Astrocyte (in vitro differentiated cells and primary cell): ENCODE results near the gene SLC26A2. TPM values are rescaled to one million over a fixed set of nuclear protein-coding genes. Genes with fewer than 3 reads are reported as not detected.
A peak's percentile ranks its signal among the peaks of the same experiment; 100 is the strongest.

Source experiments
- DNase-seq: peaks from one replicate; pipeline ENCODE4 v3.0.0-alpha.2; 2010; ENCODE audit warnings: low read depth
- FAIRE-seq: peaks from 2 replicates; lab custom pipeline; 2011; peaks lifted over from hg19 to GRCh38; lab: Jason Lieb, UNC
- H2AFZ ChIP-seq: 2 replicates; pipeline ENCODE4 v1.6.0; 2012; ENCODE audit warnings: low read depth, low read length, inconsistent platforms
- H3K27ac ChIP-seq: 2 replicates; pipeline ENCODE4 v1.5.1; 2011; ENCODE audit warnings: low read depth, low read length, inconsistent platforms
- H3K27me3 ChIP-seq: 2 replicates; pipeline ENCODE4 v1.6.0; 2011; ENCODE audit warnings: low read length, inconsistent platforms; ENCODE audit not compliant: insufficient read depth
- H3K36me3 ChIP-seq: 2 replicates; pipeline ENCODE4 v1.5.1; 2011; ENCODE audit warnings: low read length, inconsistent platforms; ENCODE audit not compliant: insufficient read depth
- H3K4me1 ChIP-seq: 2 replicates; pipeline ENCODE4 v1.5.1; 2011; ENCODE audit warnings: low read length, inconsistent platforms; ENCODE audit not compliant: insufficient read depth
- H3K4me2 ChIP-seq: 2 replicates; pipeline ENCODE4 v1.6.0; 2012; ENCODE audit warnings: low read length, inconsistent platforms
- H3K4me3 ChIP-seq: 2 replicates; pipeline ENCODE4 v1.5.1; 2011; ENCODE audit warnings: low read depth, mild to moderate bottlenecking, low read length, inconsistent platforms; ENCODE audit not compliant: insufficient read depth
- H3K79me2 ChIP-seq: 2 replicates; pipeline ENCODE4 v1.6.0; 2012; ENCODE audit warnings: mild to moderate bottlenecking, low read length, inconsistent platforms; ENCODE audit not compliant: insufficient read depth
- H3K9ac ChIP-seq: 2 replicates; pipeline ENCODE4 v1.6.0; 2012; ENCODE audit warnings: mild to moderate bottlenecking, low read length, inconsistent platforms
- H3K9me3 ChIP-seq: 2 replicates; pipeline ENCODE4 v1.5.1; 2012; ENCODE audit warnings: low read depth, mild to moderate bottlenecking, low read length, inconsistent platforms; ENCODE audit not compliant: insufficient read depth
- H4K20me1 ChIP-seq: 2 replicates; pipeline ENCODE4 v1.6.0; 2012; ENCODE audit warnings: low read length, inconsistent platforms; ENCODE audit not compliant: insufficient read depth
- H3K27ac Mint-ChIP-seq: one replicate; pipeline ENCODE4 v1.8.0; 2021; ENCODE audit warnings: mild to moderate bottlenecking, mixed read lengths; ENCODE audit not compliant: unreplicated experiment
- H3K27me3 Mint-ChIP-seq: one replicate; pipeline ENCODE4 v1.8.0; 2021; ENCODE audit warnings: low read depth, mixed read lengths; ENCODE audit not compliant: unreplicated experiment
- H3K36me3 Mint-ChIP-seq: one replicate; pipeline ENCODE4 v1.8.0; 2021; ENCODE audit warnings: low read depth, mixed read lengths; ENCODE audit not compliant: unreplicated experiment
- H3K4me1 Mint-ChIP-seq: one replicate; pipeline ENCODE4 v1.8.0; 2021; ENCODE audit warnings: low read depth, mixed read lengths; ENCODE audit not compliant: unreplicated experiment
- H3K4me3 Mint-ChIP-seq: one replicate; pipeline ENCODE4 v1.8.0; 2021; ENCODE audit warnings: mild to moderate bottlenecking, moderate library complexity, mixed read lengths; ENCODE audit not compliant: unreplicated experiment
- H3K9me3 Mint-ChIP-seq: one replicate; pipeline ENCODE4 v1.8.0; 2021; ENCODE audit warnings: mild to moderate bottlenecking, mixed read lengths; ENCODE audit not compliant: unreplicated experiment
- EZH2 ChIP-seq: IDR thresholded peaks from 2 replicates; pipeline ENCODE4 v1.6.1; 2012; ENCODE audit warnings: mild to moderate bottlenecking, low read length, inconsistent platforms; ENCODE audit not compliant: insufficient read depth
- total RNA-seq: library from RNA; stranded (reverse); gene quantifications from 2 replicates; pipeline ENCODE4 v1.2.1, GENCODE V29; 2021
- TF ChIP-seq, protein P1 (sequence below): IDR thresholded peaks from 2 replicates; pipeline ENCODE4 v1.5.1; 2011; ENCODE audit warnings: low read depth, mild to moderate bottlenecking, inconsistent platforms, low read length, moderate library complexity; ENCODE audit not compliant: insufficient read depth

SLC26A2 gene
- total RNA-seq, 1 donor from 2014 or later = 19.8 TPM

DNA sequence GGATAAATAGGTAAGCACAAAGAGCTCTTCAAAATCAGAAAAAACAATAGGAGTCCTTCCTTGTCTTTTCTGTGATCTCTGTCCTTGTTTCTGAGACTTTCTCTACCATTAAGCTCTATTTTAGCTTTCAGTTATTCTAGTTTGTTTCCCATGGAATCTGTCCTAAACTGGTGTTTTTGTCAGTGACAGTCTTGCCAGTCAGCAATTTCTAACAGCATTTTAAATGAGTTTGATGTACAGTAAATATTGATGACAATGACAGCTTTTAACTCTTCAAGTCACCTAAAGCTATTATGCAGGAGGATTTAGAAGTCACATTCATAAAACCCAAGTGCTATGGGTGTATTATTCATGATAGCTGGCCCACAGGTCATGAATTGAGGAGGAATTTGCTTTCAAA, 21.9 kb downstream of the SLC26A2 start:
- FAIRE-seq (no peak), DNase-seq (no peak)
- Histone ChIP-seq H3K4me2 (no peak overlapping the region), H3K9ac (no peak overlapping the region), H3K4me3 (no peak overlapping the region), H3K79me2 (no peaks in the 10 kb centered on the region), H3K9me3 (no peaks in the 10 kb centered on the region), H4K20me1 (no peaks in the 10 kb centered on the region), H3K27me3 (no peaks in the 10 kb centered on the region), H3K4me1 (no peaks in the 10 kb centered on the region), H3K27ac (no peak overlapping the region), H2AFZ (no peak overlapping the region), H3K36me3 (peaks cover 9% of the 10 kb centered on the region)
- Mint-ChIP-seq H3K4me1 (no peaks in the 10 kb centered on the region), H3K36me3 (peaks cover 7% of the 10 kb centered on the region), H3K27me3 (no peaks in the 10 kb centered on the region), H3K9me3 (no peaks in the 10 kb centered on the region), H3K27ac (no peak overlapping the region), H3K4me3 (no peak overlapping the region)
- no peak for TF ChIP-seq EZH2
- TF ChIP-seq, protein P1, sequence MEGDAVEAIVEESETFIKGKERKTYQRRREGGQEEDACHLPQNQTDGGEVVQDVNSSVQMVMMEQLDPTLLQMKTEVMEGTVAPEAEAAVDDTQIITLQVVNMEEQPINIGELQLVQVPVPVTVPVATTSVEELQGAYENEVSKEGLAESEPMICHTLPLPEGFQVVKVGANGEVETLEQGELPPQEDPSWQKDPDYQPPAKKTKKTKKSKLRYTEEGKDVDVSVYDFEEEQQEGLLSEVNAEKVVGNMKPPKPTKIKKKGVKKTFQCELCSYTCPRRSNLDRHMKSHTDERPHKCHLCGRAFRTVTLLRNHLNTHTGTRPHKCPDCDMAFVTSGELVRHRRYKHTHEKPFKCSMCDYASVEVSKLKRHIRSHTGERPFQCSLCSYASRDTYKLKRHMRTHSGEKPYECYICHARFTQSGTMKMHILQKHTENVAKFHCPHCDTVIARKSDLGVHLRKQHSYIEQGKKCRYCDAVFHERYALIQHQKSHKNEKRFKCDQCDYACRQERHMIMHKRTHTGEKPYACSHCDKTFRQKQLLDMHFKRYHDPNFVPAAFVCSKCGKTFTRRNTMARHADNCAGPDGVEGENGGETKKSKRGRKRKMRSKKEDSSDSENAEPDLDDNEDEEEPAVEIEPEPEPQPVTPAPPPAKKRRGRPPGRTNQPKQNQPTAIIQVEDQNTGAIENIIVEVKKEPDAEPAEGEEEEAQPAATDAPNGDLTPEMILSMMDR = no peak

DNA sequence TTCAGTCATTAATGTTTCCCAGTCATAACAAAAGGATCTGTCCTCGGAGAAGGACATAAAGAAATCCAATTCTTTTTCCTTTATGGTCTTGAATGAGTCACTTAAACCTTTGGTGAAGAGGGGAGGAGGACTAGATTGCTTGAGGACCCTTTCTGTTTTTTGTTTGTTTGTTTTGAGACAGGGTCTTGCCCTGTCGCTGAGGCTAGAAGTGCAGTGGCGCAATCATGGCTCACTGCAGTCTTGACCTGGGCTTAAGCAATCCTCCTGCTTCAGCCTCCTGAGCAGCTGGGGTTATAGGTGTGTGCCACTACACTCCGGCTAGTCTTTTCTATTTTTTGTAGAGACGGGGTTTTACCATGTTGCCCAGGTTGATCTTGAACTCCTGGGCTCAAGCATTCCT, 27.6 kb downstream of the SLC26A2 start:
- no peaks in the 10 kb centered on the region for H3K4me1 ChIP-seq
- H3K4me2 ChIP-seq = no peak overlapping the region
- no peaks in the 10 kb centered on the region for H3K9me3 ChIP-seq
- H2AFZ ChIP-seq = no peak overlapping the region
- no peaks in the 10 kb centered on the region for H3K79me2 ChIP-seq
- no peaks in the 10 kb centered on the region for H3K27me3 Mint-ChIP-seq
- no peaks in the 10 kb centered on the region for H3K9me3 Mint-ChIP-seq
- no peak for DNase-seq
- no peaks in the 10 kb centered on the region for H3K36me3 Mint-ChIP-seq
- H3K4me3 ChIP-seq = no peak overlapping the region
- H3K27me3 ChIP-seq = no peaks in the 10 kb centered on the region
- H3K27ac ChIP-seq = no peak overlapping the region
- no peak overlapping the region for H3K4me3 Mint-ChIP-seq
- no peaks in the 10 kb centered on the region for H4K20me1 ChIP-seq
- no peaks in the 10 kb centered on the region for H3K36me3 ChIP-seq
- H3K9ac ChIP-seq = no peak overlapping the region
- FAIRE-seq = no peak
- H3K4me1 Mint-ChIP-seq = no peaks in the 10 kb centered on the region
- no peak overlapping the region for H3K27ac Mint-ChIP-seq
- TF ChIP-seq, protein P1 = no peak
- no peak for TF ChIP-seq EZH2

DNA sequence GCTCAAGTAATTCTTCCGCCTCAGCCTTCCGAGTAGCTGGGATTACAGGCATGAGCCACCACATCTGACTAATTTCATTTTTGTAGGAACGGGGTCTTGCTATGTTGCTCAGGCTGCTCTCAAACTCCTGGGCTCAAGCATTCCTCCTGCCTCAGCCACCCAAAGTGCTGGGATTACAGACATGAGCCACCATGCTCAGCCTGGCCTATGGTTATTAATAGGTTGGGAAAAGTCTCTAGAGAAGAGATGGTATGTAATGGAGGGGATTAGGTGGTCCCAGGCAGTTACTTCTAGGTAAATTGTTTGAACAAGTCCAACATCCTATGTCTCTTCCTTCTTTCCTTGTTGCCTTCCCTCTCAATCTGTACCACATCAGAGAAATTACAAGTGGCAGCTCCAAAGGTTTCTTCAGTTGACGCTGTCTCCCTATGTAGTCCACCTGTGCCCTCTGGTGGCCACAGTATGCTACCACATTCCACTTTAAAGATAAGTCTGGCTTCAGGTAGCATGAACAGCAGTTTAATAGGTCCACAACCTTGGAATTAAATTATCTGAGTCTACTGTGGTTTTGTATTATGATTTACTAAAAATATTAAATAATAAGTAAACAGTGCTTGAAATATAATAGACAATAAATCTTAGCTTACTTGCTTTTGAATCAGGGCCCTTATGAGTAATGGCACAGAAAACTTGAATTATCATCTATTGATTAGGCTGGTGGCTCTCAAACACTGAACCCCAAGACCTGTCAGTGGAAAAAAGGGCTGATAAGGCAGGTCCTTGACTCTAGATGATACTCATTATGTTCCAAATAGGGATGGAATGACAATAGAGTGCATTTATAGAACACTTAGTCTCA, 30.2 kb downstream of the SLC26A2 start:
- FAIRE-seq (no peak), DNase-seq (peak; percentile 36)
- H3K4me3 ChIP-seq = no peak overlapping the region
- no peak overlapping the region for H3K4me2 ChIP-seq
- no peaks in the 10 kb centered on the region for H3K9me3 ChIP-seq
- H2AFZ ChIP-seq = no peak overlapping the region
- H3K79me2 ChIP-seq = no peaks in the 10 kb centered on the region
- Mint-ChIP-seq H3K36me3 (peaks cover 3% of the 10 kb centered on the region), H3K4me1 (peaks cover 3% of the 10 kb centered on the region), H3K27ac (no peak overlapping the region), H3K9me3 (no peaks in the 10 kb centered on the region), H3K27me3 (no peaks in the 10 kb centered on the region), H3K4me3 (no peak overlapping the region)
- no peak for TF ChIP-seq EZH2
- TF ChIP-seq, protein P1 = peak; percentile 91
- H3K4me1 ChIP-seq = no peaks in the 10 kb centered on the region
- no peak overlapping the region for H3K27ac ChIP-seq
- no peaks in the 10 kb centered on the region for H3K27me3 ChIP-seq
- H3K36me3 ChIP-seq = peaks cover under 1% of the 10 kb centered on the region
- H3K9ac ChIP-seq = no peak overlapping the region
- no peaks in the 10 kb centered on the region for H4K20me1 ChIP-seq
